NCI-H2196 treated with DMSO at 0.1 percent for 48 hours (cell line): ENCODE data around the gene PKD2L2.
"Not testable (repeated sequence)": the region's sequence is repeated elsewhere in the genome, so short reads cannot be mapped to it uniquely, and the experiment has no call there.

Experiments used
- DNase-seq: peaks from one replicate; lab custom pipeline; 2025; ENCODE audit not compliant: unreplicated experiment; lab: John Stamatoyannopoulos, UW

The PKD2L2 gene

GRCh38 chr5:137888863-137889759 is at the start of gene PKD2L2:
TSS of gene PKD2L2 (plus strand) at chr5:137889457. CDS start at chr5:137889492, 35 bp downstream.
- no peak for DNase-seq

GRCh38 chr5:137842296-137842695 is 47.0 kb upstream of the PKD2L2 start:
- DNase-seq = no peak

DNA sequence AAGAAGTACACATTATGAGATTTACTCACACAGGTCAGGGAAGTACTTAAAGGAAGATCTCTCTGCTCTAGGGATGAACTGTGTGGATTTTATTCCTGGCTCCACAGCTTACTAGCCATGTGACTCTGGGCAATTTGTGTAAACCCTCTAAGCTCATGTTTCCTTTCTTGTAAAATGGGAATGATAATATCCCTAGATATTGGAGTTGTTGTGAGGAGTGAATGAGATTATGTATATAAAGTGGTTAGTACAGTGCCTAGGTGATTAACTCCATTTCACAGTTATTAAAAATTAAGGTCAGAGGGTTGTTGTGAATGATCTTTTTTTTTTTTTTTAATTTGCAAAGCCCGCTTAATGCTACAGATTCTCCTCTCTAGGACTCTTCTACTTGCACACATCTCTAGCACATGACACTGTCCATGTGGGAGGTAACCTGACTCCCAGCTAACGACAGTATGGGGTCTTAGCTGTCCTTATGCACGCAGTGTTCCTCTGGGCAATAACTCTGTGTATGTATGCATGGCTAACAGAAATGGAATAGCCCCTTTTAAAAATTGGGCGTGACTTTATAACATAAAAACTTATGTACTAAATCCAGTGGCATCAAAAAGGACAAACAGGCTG is 45.5 kb upstream of the PKD2L2 start:
- no peak for DNase-seq

- DNase-seq = no peak
Measured at GRCh38 chr5:137845472-137845871, 43.8 kb upstream of the PKD2L2 start.

DNA sequence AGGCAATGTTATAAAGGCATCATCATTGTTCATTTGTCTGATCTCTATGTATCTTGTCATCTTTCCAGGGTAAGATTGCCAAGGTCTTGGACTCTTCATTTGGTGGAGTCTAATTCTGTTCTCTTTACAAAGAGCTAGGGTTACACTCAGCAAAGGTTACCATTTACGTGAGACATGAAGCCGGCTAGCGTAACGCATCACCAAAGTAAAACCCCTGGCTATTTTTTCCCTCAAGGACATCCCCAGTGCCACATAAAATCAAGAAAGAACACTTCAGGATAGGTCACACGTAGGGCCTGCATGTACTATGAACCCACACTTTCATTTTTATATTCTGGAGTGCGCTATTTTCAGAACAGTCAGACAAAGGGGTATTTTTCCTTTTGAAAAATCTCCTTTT is 41.6 kb upstream of the PKD2L2 start:
- DNase-seq = no peak

GRCh38 chr5:137853165-137853564 is 36.1 kb upstream of the PKD2L2 start:
- DNase-seq = not testable (repeated sequence)

DNA sequence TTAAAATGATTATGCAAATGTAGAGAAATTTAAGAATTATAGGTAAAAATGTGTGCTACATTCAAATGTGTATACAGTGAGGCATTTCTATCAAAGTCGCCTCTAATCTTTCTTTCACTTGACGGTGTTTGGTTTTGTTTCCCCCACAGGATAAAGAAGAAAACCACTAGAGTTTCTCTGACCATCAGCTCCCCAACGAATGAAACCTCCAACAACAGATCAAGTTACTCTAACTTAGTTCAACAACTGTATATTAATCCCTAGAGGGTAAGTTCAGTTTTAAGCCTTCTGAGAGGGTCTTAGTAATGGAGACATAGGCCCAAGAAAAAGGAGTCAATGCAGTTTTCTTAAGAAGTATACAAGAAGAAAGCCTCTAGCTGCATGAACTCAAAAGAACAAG is 33.1 kb upstream of the PKD2L2 start:
- DNase-seq = no peak

- no peak for DNase-seq
Measured at GRCh38 chr5:137856916-137857862, 32.1 kb upstream of the PKD2L2 start.

- no peak for DNase-seq
Measured at GRCh38 chr5:137858223-137858916, 30.9 kb upstream of the PKD2L2 start.

DNA sequence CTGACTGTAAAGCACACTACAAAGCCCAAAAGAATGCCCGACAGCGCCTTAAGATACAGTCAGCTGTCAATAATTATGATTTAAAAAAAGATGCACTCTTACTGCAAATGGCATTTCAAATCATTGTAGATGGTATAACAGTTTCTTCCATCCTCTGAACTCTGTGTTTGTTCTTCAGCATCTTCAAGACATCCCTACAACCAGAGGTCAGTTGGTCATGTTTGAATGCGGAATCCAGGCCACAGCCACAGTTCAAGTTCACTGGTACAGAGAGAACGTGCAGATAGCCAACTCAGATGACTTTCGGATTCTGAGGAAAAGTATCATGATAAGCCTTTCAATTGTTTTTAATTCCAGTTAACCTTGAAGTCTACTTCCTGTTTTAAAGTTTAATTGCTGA is 30.3 kb upstream of the PKD2L2 start:
- DNase-seq = no peak

DNA sequence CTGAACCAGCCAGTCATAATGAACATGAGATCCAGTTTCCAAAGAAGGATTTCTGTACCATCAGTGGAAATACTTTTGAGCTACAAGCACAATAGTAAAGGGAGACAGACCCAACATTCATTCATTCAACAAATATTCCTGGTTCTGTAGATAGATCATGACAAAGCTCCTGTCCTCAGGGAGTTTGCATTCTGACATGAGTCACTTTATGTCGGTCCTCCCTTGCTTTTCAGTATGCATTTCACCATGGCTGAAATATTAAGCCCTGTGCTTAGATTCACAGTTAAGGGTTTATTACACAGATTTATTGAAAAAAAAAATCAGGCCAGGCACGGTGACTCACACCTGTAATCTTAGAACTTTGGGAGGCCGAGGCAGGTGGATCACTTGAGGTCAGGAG is 27.0 kb upstream of the PKD2L2 start:
- DNase-seq = no peak

- DNase-seq = not testable (repeated sequence)
Measured at GRCh38 chr5:137863653-137864052, 25.6 kb upstream of the PKD2L2 start.

- no peak for DNase-seq
Measured at GRCh38 chr5:137866541-137867388, 22.5 kb upstream of the PKD2L2 start.

GRCh38 chr5:137867664-137868063 is 21.6 kb upstream of the PKD2L2 start, which contains the start of gene MYOT:
TSS of gene MYOT (plus strand) at chr5:137867860. CDS start at chr5:137870652, 2,792 bp downstream.
- DNase-seq = no peak

- no peak for DNase-seq
Measured at GRCh38 chr5:137870647-137871339, 18.5 kb upstream of the PKD2L2 start.

- no peak for DNase-seq
Measured at GRCh38 chr5:137871571-137871970, 17.7 kb upstream of the PKD2L2 start.

DNA sequence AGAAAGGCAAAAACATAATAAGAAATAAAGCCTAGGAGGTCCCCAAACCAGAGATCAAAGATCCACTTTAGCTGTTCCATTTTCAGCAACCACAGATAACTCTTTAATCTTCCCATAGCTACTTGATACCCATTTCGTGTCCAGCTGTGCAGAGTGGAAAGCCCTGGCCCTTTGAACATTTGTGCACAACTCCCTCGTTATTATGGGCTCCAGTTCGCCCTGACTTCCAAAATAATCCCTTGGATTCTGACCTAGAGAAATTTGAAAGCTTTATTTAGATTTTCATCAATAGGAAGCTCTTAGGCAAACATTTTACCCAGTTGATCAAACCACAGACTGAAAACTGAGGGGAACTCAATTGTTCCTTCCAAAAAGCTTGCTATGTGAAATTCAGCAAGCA is 16.8 kb upstream of the PKD2L2 start:
- DNase-seq = no peak

DNA sequence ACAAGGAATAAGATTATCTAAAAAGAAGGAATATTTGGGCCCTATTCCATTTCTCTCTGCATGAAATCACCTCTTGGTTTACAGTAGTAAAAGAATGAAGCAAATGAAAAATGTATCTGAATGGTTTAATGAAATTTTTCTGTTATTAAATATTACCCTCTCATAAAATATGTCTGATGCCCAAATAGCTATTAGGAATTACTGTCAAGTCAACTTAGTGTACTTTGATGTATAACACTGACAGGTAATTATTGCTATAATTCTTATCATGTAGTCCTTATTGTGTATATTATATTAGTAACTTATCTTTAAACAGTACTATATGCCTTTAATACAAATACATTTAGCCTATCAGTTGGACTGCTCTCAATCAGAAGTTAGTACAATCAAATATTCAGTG is 13.2 kb upstream of the PKD2L2 start:
- no peak for DNase-seq

GRCh38 chr5:137880313-137880712 is 8.9 kb upstream of the PKD2L2 start:
- no peak for DNase-seq
